Right lobe of liver (tissue), 6 donors: ENCODE results near the gene ERC1. TPM values are rescaled to one million over a fixed set of nuclear protein-coding genes. Genes with fewer than 3 reads are reported as not detected.

Experiments used
- ATAC-seq, 4 donors: fragments of 200-7000 bp; cut with Tn5 transposase; one replicate each; pipeline ENCODE4 v1.9.1; 2020; ENCODE audit warnings: mild to moderate bottlenecking in 4 of 4, moderate library complexity in 4 of 4
- DNase-seq, 3 donors: peaks; one replicate each; pipeline ENCODE4 v3.0.0-alpha.2; 2020
- H3K27ac ChIP-seq, 3 donors: fragments of 200-600 bp; one replicate each; pipeline ENCODE4 v1.8.0; 2022
- H3K27me3 ChIP-seq, 2 donors: fragments of 200-600 bp; one replicate each; pipeline ENCODE4 v1.8.0; 2022
- H3K36me3 ChIP-seq, 4 donors: fragments of 200-600 bp; sonication (generic) in 1 of 4; one replicate each; pipeline versions ENCODE4 v1.5.1 to v1.8.0; 2017 to 2022; ENCODE audit warnings: control low read depth in 1 of 4
- H3K4me1 ChIP-seq, 4 donors: fragments of 200-600 bp; sonication (generic) in 1 of 4; one replicate each; pipeline versions ENCODE4 v1.5.1 to v1.8.0; 2017 to 2022; ENCODE audit warnings: control low read depth in 1 of 4
- H3K4me3 ChIP-seq, 3 donors: fragments of 200-600 bp; one replicate each; pipeline ENCODE4 v1.8.0; 2022
- H3K9me3 ChIP-seq, 4 donors: fragments of 200-600 bp; sonication (generic) in 1 of 4; one replicate each; pipeline versions ENCODE4 v1.5.1 to v1.8.0; 2017 to 2022; ENCODE audit warnings: control low read depth in 1 of 4
- POLR2A ChIP-seq: fragments of 450-650 bp; IDR thresholded peaks from one replicate; pipeline ENCODE4 v1.6.1; 2017; ENCODE audit warnings: antibody characterized with exemption, mild to moderate bottlenecking
- WGBS: methylation state at CpG from one replicate; pipeline ENCODE4 v1.1.6; 2018; ENCODE audit warnings: low coverage, low lambda C conversion rate; ENCODE audit not compliant: insufficient coverage; ENCODE audit errors: missing lambda C conversion rate; 5-methylcytosine and 5-hydroxymethylcytosine counted together
- intact Hi-C, 2 donors: fragments of 100-400 bp; cut with DNase I; formaldehyde crosslinking; loops; one replicate each; pipeline versions ENCODE4 v1.11.2 to v1.14.1; 2022
- total RNA-seq, 6 experiments: library from RNA; depleted of rRNA in 2 of 6; stranded (reverse); fragments of >200 nt in 2 of 6; fragmentation: NEBNext Ultra II Directional in 3 of 6; extraction: Animal tissue kit (Norgen Biotek cat#: 25700) in 3 of 6; gene quantifications; one replicate each; pipeline versions ENCODE4 v1.1.0 to v1.2.4, GENCODE V29; 2016 to 2023
- TF ChIP-seq, protein P1 (sequence below), 4 donors: fragments of 200-600 bp in 3 of 4; fragments of 450-650 bp in 1 of 4; IDR thresholded peaks; one replicate each; pipeline versions ENCODE4 v1.5.1 to v1.8.0; 2016 to 2022; ENCODE audit warnings: antibody characterized with exemption in 4 of 4, mild to moderate bottlenecking in 2 of 4
- donor health status: DM: no; HTN: yes; CAD: no.
- donor health status: DM: no; HTN: no; CAD: no.
- donor health status: DM: no; HTN: no; CAD: no.
- donor health status: DM: no; HTN: yes; CAD: no.
- donor health status: DM: no; HTN: yes; CAD: no.

The ERC1 gene
- total RNA-seq, 6 experiments from 2014 or later, result 24.8 to 30.8 (median 28.6) TPM

DNA sequence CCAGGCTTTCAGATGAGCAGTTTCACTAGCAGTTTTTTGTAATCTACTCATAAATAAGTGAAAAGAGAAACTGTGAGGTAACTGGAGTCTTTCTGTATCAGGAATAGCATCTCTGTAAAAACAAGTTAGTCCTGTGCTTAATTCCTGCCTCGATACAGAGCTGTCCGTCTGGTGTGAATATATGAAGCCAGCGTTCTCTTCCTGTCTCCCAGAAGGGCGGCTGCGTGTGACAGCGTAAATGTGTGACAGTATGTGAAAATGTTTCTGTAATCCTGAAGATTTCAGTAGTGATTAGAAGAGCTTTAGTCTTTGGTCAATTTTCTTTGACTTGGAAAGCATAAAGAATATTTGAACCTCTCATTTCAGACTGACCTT is 453.1 kb downstream of the ERC1 start:
- TF ChIP-seq, protein P1, sequence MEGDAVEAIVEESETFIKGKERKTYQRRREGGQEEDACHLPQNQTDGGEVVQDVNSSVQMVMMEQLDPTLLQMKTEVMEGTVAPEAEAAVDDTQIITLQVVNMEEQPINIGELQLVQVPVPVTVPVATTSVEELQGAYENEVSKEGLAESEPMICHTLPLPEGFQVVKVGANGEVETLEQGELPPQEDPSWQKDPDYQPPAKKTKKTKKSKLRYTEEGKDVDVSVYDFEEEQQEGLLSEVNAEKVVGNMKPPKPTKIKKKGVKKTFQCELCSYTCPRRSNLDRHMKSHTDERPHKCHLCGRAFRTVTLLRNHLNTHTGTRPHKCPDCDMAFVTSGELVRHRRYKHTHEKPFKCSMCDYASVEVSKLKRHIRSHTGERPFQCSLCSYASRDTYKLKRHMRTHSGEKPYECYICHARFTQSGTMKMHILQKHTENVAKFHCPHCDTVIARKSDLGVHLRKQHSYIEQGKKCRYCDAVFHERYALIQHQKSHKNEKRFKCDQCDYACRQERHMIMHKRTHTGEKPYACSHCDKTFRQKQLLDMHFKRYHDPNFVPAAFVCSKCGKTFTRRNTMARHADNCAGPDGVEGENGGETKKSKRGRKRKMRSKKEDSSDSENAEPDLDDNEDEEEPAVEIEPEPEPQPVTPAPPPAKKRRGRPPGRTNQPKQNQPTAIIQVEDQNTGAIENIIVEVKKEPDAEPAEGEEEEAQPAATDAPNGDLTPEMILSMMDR (IDR thresholded peaks at IDR 0.05), result no peak
- TF ChIP-seq POLR2A, result no peak
- ATAC-seq (no peak), DNase-seq (no peak)
- Histone ChIP-seq H3K4me1 (no peaks in the 10 kb centered on the region), H3K27me3 (no peaks in the 10 kb centered on the region), H3K4me3 (no peak overlapping the region), H3K9me3 (no peaks in the 10 kb centered on the region), H3K27ac (no peak overlapping the region), H3K36me3 (peaks cover 0 to 2% (median 0%) of the 10 kb centered on the region in 4 donors)
- intact Hi-C loops, result no loop called here
- WGBS, result 89% methylated on average over 6 of the region's 6 CpGs

DNA sequence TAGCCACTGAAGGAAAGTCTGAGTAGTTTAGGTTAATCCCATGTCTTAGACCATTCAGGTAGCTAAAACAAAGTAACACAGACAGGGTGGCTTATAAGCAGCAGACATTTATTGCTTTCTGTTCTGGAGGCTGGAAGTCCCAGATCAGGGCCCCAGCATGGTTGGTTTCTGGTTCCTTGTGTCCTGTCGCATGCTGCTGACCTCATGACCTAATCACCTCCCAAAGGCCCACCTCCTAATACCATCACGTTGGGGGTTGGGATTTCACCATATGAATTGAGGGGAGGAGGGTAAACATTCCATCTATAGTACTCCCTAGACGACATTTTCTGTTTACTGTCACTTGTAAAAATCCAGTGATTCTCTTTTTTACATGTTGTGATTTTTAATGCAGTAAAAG is 454.8 kb downstream of the ERC1 start:
- ATAC-seq (no peak), DNase-seq (no peak)
- Histone ChIP-seq H3K4me1 (peaks cover 0 to 2% (median 0%) of the 10 kb centered on the region in 4 donors), H3K27me3 (no peaks in the 10 kb centered on the region), H3K36me3 (peaks cover 0 to 2% (median 0%) of the 10 kb centered on the region in 4 donors), H3K4me3 (no peak overlapping the region), H3K9me3 (no peaks in the 10 kb centered on the region), H3K27ac (no peak overlapping the region)
- TF ChIP-seq, protein P1 (IDR thresholded peaks at IDR 0.05), result no peak
- no peak for TF ChIP-seq POLR2A
- 64% methylated on average over 3 of the region's 3 CpGs for WGBS
- intact Hi-C loops, result no loop called here

DNA sequence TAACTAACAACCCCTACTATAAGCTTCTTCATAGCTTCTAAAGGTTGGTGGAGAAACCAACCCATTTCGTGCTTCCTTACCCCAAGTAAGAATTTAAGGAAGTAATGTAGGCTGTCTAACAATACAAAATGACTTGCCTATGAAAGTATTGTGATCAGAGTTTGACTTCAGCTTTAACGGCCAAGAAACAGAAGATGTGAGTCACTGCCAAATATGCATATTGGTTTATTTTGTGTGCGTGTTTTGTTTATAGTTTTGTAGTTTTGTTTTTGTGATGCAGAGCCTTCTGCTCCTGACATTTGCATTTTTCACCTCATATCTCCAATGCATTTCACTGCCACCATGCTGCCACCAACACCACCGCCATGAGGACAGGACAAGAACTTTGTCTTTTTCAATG is 457.3 kb downstream of the ERC1 start:
- DNase-seq (no peak), ATAC-seq (no peak)
- 86% methylated on average over 4 of the region's 4 CpGs for WGBS
- peaks cover 0 to 2% (median 0%) of the 10 kb centered on the region in 4 donors for H3K4me1 ChIP-seq
- intact Hi-C loops, result no loop called here
- no peaks in the 10 kb centered on the region for H3K27me3 ChIP-seq
- no peaks in the 10 kb centered on the region for H3K9me3 ChIP-seq
- H3K4me3 ChIP-seq, result no peak overlapping the region
- no peak overlapping the region for H3K27ac ChIP-seq
- peaks cover 0 to 2% (median 0%) of the 10 kb centered on the region in 4 donors for H3K36me3 ChIP-seq
- no peak for TF ChIP-seq POLR2A
- TF ChIP-seq, protein P1 (IDR thresholded peaks at IDR 0.05), result no peak

DNA sequence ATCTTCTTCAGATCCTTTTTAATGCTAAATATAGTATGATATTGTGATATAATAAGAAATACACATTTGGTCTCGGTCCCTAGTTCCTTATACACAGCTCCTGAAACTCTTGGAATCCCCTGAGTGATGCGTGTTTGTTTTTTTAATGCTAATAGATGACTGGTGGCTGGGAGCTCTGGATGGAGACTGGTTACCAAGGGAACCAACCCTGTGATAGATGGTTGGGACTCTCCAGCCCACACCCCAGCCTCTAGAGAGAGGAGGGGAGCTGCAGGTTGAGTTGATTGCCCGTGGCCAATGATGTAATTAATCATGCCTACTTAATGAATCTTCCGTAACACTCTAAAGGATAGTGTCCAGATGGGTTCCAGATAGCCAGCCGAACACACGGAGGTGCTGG is 462.8 kb downstream of the ERC1 start:
- intact Hi-C loops, result no loop called here
- H3K4me3 ChIP-seq, result no peak overlapping the region
- H3K36me3 ChIP-seq, result no peaks in the 10 kb centered on the region
- TF ChIP-seq POLR2A, result no peak
- TF ChIP-seq, protein P1 (IDR thresholded peaks at IDR 0.05), result no peak
- no peaks in the 10 kb centered on the region for H3K9me3 ChIP-seq
- H3K4me1 ChIP-seq, result peaks cover 0 to 2% (median 0%) of the 10 kb centered on the region in 4 donors
- no peaks in the 10 kb centered on the region for H3K27me3 ChIP-seq
- ATAC-seq, result no peak
- DNase-seq, result no peak
- no peak overlapping the region for H3K27ac ChIP-seq
- 95% methylated on average over 2 of the region's 6 CpGs for WGBS

DNA sequence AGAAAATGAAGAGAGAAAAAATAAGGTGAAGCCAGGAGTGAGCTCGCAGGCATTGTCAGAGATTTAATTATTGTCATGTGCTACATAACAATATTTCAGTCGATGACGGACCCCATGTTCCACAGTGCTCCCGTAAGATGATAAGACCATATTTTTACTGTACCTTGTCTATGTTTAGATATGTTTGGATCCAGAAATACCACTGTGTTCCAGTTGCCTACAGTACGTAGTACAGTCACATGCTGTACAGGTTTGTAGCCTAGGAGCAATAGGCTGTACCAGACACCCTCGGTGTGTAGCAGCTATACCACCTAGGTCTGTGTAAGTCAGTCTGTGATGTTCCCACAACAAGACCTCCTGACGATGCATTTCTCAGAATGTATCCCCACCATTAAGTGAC is 465.9 kb downstream of the ERC1 start:
- intact Hi-C loops, result no loop called here
- no peak for ATAC-seq
- H3K4me3 ChIP-seq, result no peak overlapping the region
- no peak for DNase-seq
- H3K4me1 ChIP-seq, result no peaks in the 10 kb centered on the region
- H3K27ac ChIP-seq, result no peak overlapping the region
- H3K9me3 ChIP-seq, result no peaks in the 10 kb centered on the region
- H3K27me3 ChIP-seq, result no peaks in the 10 kb centered on the region
- no peaks in the 10 kb centered on the region for H3K36me3 ChIP-seq
- no peak for TF ChIP-seq POLR2A
- TF ChIP-seq, protein P1 (IDR thresholded peaks at IDR 0.05), result no peak
- 99% methylated on average over 7 of the region's 7 CpGs for WGBS
